CD4-positive, CD25-positive, alpha-beta regulatory T cell (primary cell): ENCODE results near the gene TRPC6. TPM values are rescaled to one million over a fixed set of nuclear protein-coding genes. Genes with fewer than 3 reads are reported as not detected.
"Not testable (repeated sequence)": the region's sequence is repeated elsewhere in the genome, so short reads cannot be mapped to it uniquely, and the experiment has no call there.

Source experiments
- ATAC-seq, 2 donors: fragments of 150-1000 bp; cut with Tn5 transposase; one replicate each; pipeline ENCODE4 v1.10.0; 2021; ENCODE audit warnings: low read depth in 2 of 2, moderate number of reproducible peaks in 2 of 2, moderate library complexity in 1 of 2
- DNase-seq, 3 donors: peaks; one replicate each; pipeline versions ENCODE4 v3.0.0 to v3.0.0-alpha.2; 2012 to 2022; ENCODE audit warnings: mixed read lengths in 1 of 3
- H3K27ac ChIP-seq: one replicate; pipeline ENCODE4 v1.7.0; 2013; ENCODE audit warnings: mild to moderate bottlenecking, low read length; ENCODE audit not compliant: insufficient read depth, poor library complexity, severe bottlenecking
- H3K27me3 ChIP-seq: one replicate; pipeline ENCODE4 v1.7.0; 2013; ENCODE audit warnings: low read length; ENCODE audit not compliant: control insufficient read depth, insufficient read depth
- H3K36me3 ChIP-seq: one replicate; pipeline ENCODE4 v1.7.0; 2013; ENCODE audit warnings: mild to moderate bottlenecking, low read length, moderate library complexity; ENCODE audit not compliant: control insufficient read depth, insufficient read depth
- H3K4me1 ChIP-seq: 2 replicates; pipeline ENCODE4 v1.7.0; 2013; ENCODE audit warnings: mild to moderate bottlenecking, low read length; ENCODE audit not compliant: insufficient read depth, control insufficient read depth, poor library complexity, severe bottlenecking
- H3K4me3 ChIP-seq: one replicate; pipeline ENCODE4 v1.7.0; 2013; ENCODE audit warnings: low read depth, mild to moderate bottlenecking, low read length, moderate library complexity
- H3K9me3 ChIP-seq, 2 experiments: 1 replicate in 1 of 2; 2 replicates in 1 of 2; pipeline ENCODE4 v1.7.0; 2013; ENCODE audit warnings: low read length in 2 of 2, mild to moderate bottlenecking in 1 of 2, moderate library complexity in 1 of 2; ENCODE audit not compliant: control insufficient read depth in 2 of 2
- H3K27ac Mint-ChIP-seq, 3 donors: one replicate each; pipeline ENCODE4 v1.8.0; 2020 to 2022; ENCODE audit warnings: mild to moderate bottlenecking in 3 of 3, mixed read lengths in 3 of 3, moderate library complexity in 2 of 3
- H3K27me3 Mint-ChIP-seq: one replicate; pipeline ENCODE4 v1.8.0; 2022; ENCODE audit warnings: mild to moderate bottlenecking, mixed read lengths
- H3K36me3 Mint-ChIP-seq: one replicate; pipeline ENCODE4 v1.8.0; 2020; ENCODE audit warnings: mixed read lengths
- H3K4me1 Mint-ChIP-seq, 4 donors: one replicate each; pipeline ENCODE4 v1.8.0; 2020 to 2022; ENCODE audit warnings: mixed read lengths in 4 of 4, mild to moderate bottlenecking in 1 of 4
- H3K4me3 Mint-ChIP-seq, 4 donors: one replicate each; pipeline ENCODE4 v1.8.0; 2020 to 2022; ENCODE audit warnings: mild to moderate bottlenecking in 4 of 4, mixed read lengths in 4 of 4, moderate library complexity in 3 of 4
- H3K9me3 Mint-ChIP-seq, 7 donors: one replicate each; pipeline ENCODE4 v1.8.0; 2020 to 2022; ENCODE audit warnings: mixed read lengths in 7 of 7, mild to moderate bottlenecking in 3 of 7, moderate library complexity in 2 of 7
- polyA plus RNA-seq, 4 donors: library from polyadenylated mRNA; unstranded; fragments of 300-500 nt; fragmentation: Illumina TruSeq; gene quantifications; one replicate each; pipeline ENCODE4 v1.2.3, GENCODE V29; 2021
- total RNA-seq: library from RNA; stranded (reverse); gene quantifications from one replicate; pipeline ENCODE4 v1.2.3, GENCODE V29; 2022

Gene TRPC6
- total and polyA plus RNA-seq, 5 donors from 2014 or later: not detected

- H3K27ac Mint-ChIP-seq: no peak overlapping the region
- no peaks in the 10 kb centered on the region for H3K4me1 Mint-ChIP-seq
- peaks cover 0 to 7% (median 2%) of the 10 kb centered on the region in 7 donors for H3K9me3 Mint-ChIP-seq
- Histone ChIP-seq H3K9me3 (no peaks in the 10 kb centered on the region), H3K27ac (no peak overlapping the region), H3K4me3 (no peak overlapping the region), H3K36me3 (no peaks in the 10 kb centered on the region), H3K27me3 (no peaks in the 10 kb centered on the region), H3K4me1 (no peaks in the 10 kb centered on the region)
- no peaks in the 10 kb centered on the region for H3K27me3 Mint-ChIP-seq
- DNase-seq: no peak
- ATAC-seq: no peak
- no peaks in the 10 kb centered on the region for H3K36me3 Mint-ChIP-seq
- no peak overlapping the region for H3K4me3 Mint-ChIP-seq
Measured at GRCh38 chr11:101470881-101471520, 112.8 kb downstream of the TRPC6 start.

GRCh38 chr11:101470419-101470818 is 113.4 kb downstream of the TRPC6 start:
- Histone ChIP-seq H3K27me3 (no peaks in the 10 kb centered on the region), H3K27ac (no peak overlapping the region), H3K4me1 (no peaks in the 10 kb centered on the region), H3K9me3 (no peaks in the 10 kb centered on the region), H3K36me3 (no peaks in the 10 kb centered on the region), H3K4me3 (no peak overlapping the region)
- Mint-ChIP-seq H3K36me3 (no peaks in the 10 kb centered on the region), H3K27me3 (no peaks in the 10 kb centered on the region), H3K27ac (no peak overlapping the region), H3K4me3 (no peak overlapping the region), H3K9me3 (peaks cover 0 to 6% (median 0%) of the 10 kb centered on the region in 7 donors), H3K4me1 (no peaks in the 10 kb centered on the region)
- no peak for DNase-seq
- no peak for ATAC-seq

- Histone ChIP-seq H3K4me3 (no peak overlapping the region), H3K27me3 (no peaks in the 10 kb centered on the region), H3K9me3 (no peaks in the 10 kb centered on the region), H3K27ac (no peak overlapping the region), H3K4me1 (no peaks in the 10 kb centered on the region), H3K36me3 (no peaks in the 10 kb centered on the region)
- Mint-ChIP-seq H3K4me3 (no peak overlapping the region), H3K36me3 (no peaks in the 10 kb centered on the region), H3K27me3 (no peaks in the 10 kb centered on the region), H3K9me3 (peaks cover 2 to 10% (median 6%) of the 10 kb centered on the region in 7 donors), H3K4me1 (no peaks in the 10 kb centered on the region), H3K27ac (no peak overlapping the region)
- no peak for ATAC-seq
- DNase-seq: no peak
Measured at GRCh38 chr11:101466352-101466751, 117.5 kb downstream of the TRPC6 start.

- H3K4me1 ChIP-seq, H3K9me3 Mint-ChIP-seq, H3K36me3 Mint-ChIP-seq: not testable (repeated sequence)
Measured at GRCh38 chr11:101464388-101464787, 119.4 kb downstream of the TRPC6 start.

GRCh38 chr11:101459020-101459419 is 124.8 kb downstream of the TRPC6 start:
- no peak overlapping the region for H3K4me3 ChIP-seq
- no peaks in the 10 kb centered on the region for H3K4me1 Mint-ChIP-seq
- H3K27me3 Mint-ChIP-seq: no peaks in the 10 kb centered on the region
- H3K27ac Mint-ChIP-seq: no peak overlapping the region
- DNase-seq: no peak
- no peaks in the 10 kb centered on the region for H3K9me3 ChIP-seq
- no peak for ATAC-seq
- peaks cover 0 to 8% (median 5%) of the 10 kb centered on the region in 7 donors for H3K9me3 Mint-ChIP-seq
- no peak overlapping the region for H3K4me3 Mint-ChIP-seq
- no peaks in the 10 kb centered on the region for H3K4me1 ChIP-seq
- H3K27ac ChIP-seq: no peak overlapping the region
- no peaks in the 10 kb centered on the region for H3K27me3 ChIP-seq
- H3K36me3 Mint-ChIP-seq: no peaks in the 10 kb centered on the region
- no peaks in the 10 kb centered on the region for H3K36me3 ChIP-seq

More at GRCh38 chr11:101464388-101464787, 119.4 kb downstream of the TRPC6 start:
- not testable (repeated sequence) for ATAC-seq, H3K27ac ChIP-seq, H3K27me3 Mint-ChIP-seq, H3K4me3 ChIP-seq, H3K36me3 ChIP-seq, H3K9me3 ChIP-seq, H3K27ac Mint-ChIP-seq, H3K27me3 ChIP-seq, H3K4me1 Mint-ChIP-seq, H3K4me3 Mint-ChIP-seq, DNase-seq

GRCh38 chr11:101458161-101458560 is 125.6 kb downstream of the TRPC6 start:
- Histone ChIP-seq H3K9me3 (no peaks in the 10 kb centered on the region), H3K36me3 (no peaks in the 10 kb centered on the region), H3K27ac (no peak overlapping the region), H3K27me3 (no peaks in the 10 kb centered on the region), H3K4me3 (no peak overlapping the region), H3K4me1 (no peaks in the 10 kb centered on the region)
- Mint-ChIP-seq H3K9me3 (peaks cover 0 to 7% (median 3%) of the 10 kb centered on the region in 7 donors), H3K36me3 (no peaks in the 10 kb centered on the region), H3K27me3 (no peaks in the 10 kb centered on the region), H3K27ac (no peak overlapping the region), H3K4me3 (no peak overlapping the region), H3K4me1 (no peaks in the 10 kb centered on the region)
- ATAC-seq (no peak), DNase-seq (no peak)

- Mint-ChIP-seq H3K4me3 (no peak overlapping the region), H3K27ac (no peak overlapping the region), H3K9me3 (peaks cover 0 to 3% (median 0%) of the 10 kb centered on the region in 7 donors), H3K4me1 (no peaks in the 10 kb centered on the region), H3K27me3 (no peaks in the 10 kb centered on the region), H3K36me3 (no peaks in the 10 kb centered on the region)
- Histone ChIP-seq H3K27ac (no peak overlapping the region), H3K27me3 (no peaks in the 10 kb centered on the region), H3K4me3 (no peak overlapping the region), H3K4me1 (no peaks in the 10 kb centered on the region), H3K9me3 (no peaks in the 10 kb centered on the region), H3K36me3 (no peaks in the 10 kb centered on the region)
- ATAC-seq (no peak), DNase-seq (no peak)
Measured at GRCh38 chr11:101456812-101457211, 127.0 kb downstream of the TRPC6 start.

- H3K27me3 ChIP-seq: no peaks in the 10 kb centered on the region
- no peaks in the 10 kb centered on the region for H3K36me3 Mint-ChIP-seq
- H3K27ac ChIP-seq: no peak overlapping the region
- H3K27me3 Mint-ChIP-seq: no peaks in the 10 kb centered on the region
- DNase-seq (no peak), ATAC-seq (no peak)
- H3K4me1 ChIP-seq: no peaks in the 10 kb centered on the region
- H3K36me3 ChIP-seq: no peaks in the 10 kb centered on the region
- no peak overlapping the region for H3K27ac Mint-ChIP-seq
- H3K9me3 ChIP-seq: no peaks in the 10 kb centered on the region
- H3K9me3 Mint-ChIP-seq: peaks cover 0 to 5% (median 0%) of the 10 kb centered on the region in 7 donors
- no peak overlapping the region for H3K4me3 Mint-ChIP-seq
- H3K4me1 Mint-ChIP-seq: no peaks in the 10 kb centered on the region
- H3K4me3 ChIP-seq: no peak overlapping the region
Measured at GRCh38 chr11:101453682-101454081, 130.1 kb downstream of the TRPC6 start.
